Heart left ventricle (tissue), 16 donors: Measurements from ENCODE around the gene SV2B. TPM values are rescaled to one million over a fixed set of nuclear protein-coding genes. Genes with fewer than 3 reads are reported as not detected.

Experiments
- ATAC-seq, 4 donors: fragments of 200-7000 bp; cut with Tn5 transposase; one replicate each; pipeline ENCODE4 v1.9.1; 2020 to 2022; ENCODE audit warnings: moderate library complexity in 4 of 4, mild to moderate bottlenecking in 3 of 4, moderate number of reproducible peaks in 1 of 4
- DNase-seq, 5 donors: peaks; one replicate each; pipeline ENCODE4 v3.0.0-alpha.2; 2020
- H3K27ac ChIP-seq, 12 donors: fragments of 200-600 bp; sonication (generic) in 4 of 12; one replicate each; pipeline versions ENCODE4 v1.5.0 to v1.8.0; 2016 to 2022; ENCODE audit warnings: mild to moderate bottlenecking in 2 of 12
- H3K27me3 ChIP-seq, 9 donors: fragments of 200-600 bp; sonication (generic) in 2 of 9; one replicate each; pipeline versions ENCODE4 v1.5.1 to v1.8.0; 2016 to 2022; ENCODE audit warnings: mild to moderate bottlenecking in 3 of 9
- H3K36me3 ChIP-seq, 9 donors: fragments of 200-600 bp; sonication (generic) in 2 of 9; one replicate each; pipeline versions ENCODE4 v1.5.0 to v1.8.0; 2018 to 2022; ENCODE audit warnings: mild to moderate bottlenecking in 2 of 9
- H3K4me1 ChIP-seq, 12 donors: fragments of 200-600 bp; sonication (generic) in 4 of 12; one replicate each; pipeline versions ENCODE4 v1.5.0 to v1.8.0; 2016 to 2022; ENCODE audit warnings: mild to moderate bottlenecking in 3 of 12
- H3K4me3 ChIP-seq, 12 donors: fragments of 200-600 bp; sonication (generic) in 4 of 12; one replicate each; pipeline versions ENCODE4 v1.5.0 to v1.8.0; 2017 to 2022; ENCODE audit warnings: mild to moderate bottlenecking in 9 of 12, moderate library complexity in 4 of 12
- H3K9me3 ChIP-seq, 12 donors: fragments of 200-600 bp; sonication (generic) in 4 of 12; one replicate each; pipeline versions ENCODE4 v1.5.0 to v1.8.0; 2016 to 2022; ENCODE audit warnings: mild to moderate bottlenecking in 1 of 12
- CTCF ChIP-seq, 12 donors: fragments of 200-600 bp; sonication (generic) in 4 of 12; IDR thresholded peaks; one replicate each; pipeline versions ENCODE4 v1.5.0 to v1.8.0; 2018 to 2022; ENCODE audit warnings: antibody characterized with exemption in 12 of 12, mild to moderate bottlenecking in 5 of 12
- POLR2A ChIP-seq, 2 donors: fragments of 450-650 bp; IDR thresholded peaks; one replicate each; pipeline ENCODE4 v1.6.1; 2017; ENCODE audit warnings: antibody characterized with exemption in 2 of 2, mild to moderate bottlenecking in 2 of 2, moderate library complexity in 2 of 2
- WGBS, 4 donors: extraction: QIAGEN DNeasy Blood & Tissue Kit in 2 of 4; methylation state at CpG; one replicate each; pipeline versions ENCODE4 v1.1.5 to v1.1.7; 2013 to 2018; 5-methylcytosine and 5-hydroxymethylcytosine counted together
- intact Hi-C, 10 donors: fragments of 100-400 bp; cut with DNase I; formaldehyde crosslinking; loops; one replicate each; pipeline versions ENCODE4 v1.11.1 to v1.14.2; 2022
- polyA plus RNA-seq, 2 donors: library from polyadenylated mRNA; stranded (reverse); fragments of 200-250 nt; gene quantifications; one replicate each; pipeline ENCODE4 v1.2.3, GENCODE V29; 2013
- total RNA-seq, 9 donors: library from RNA; depleted of rRNA in 2 of 9; stranded (reverse); fragments of >200 nt in 2 of 9; fragmentation: NEBNext Ultra II Directional in 3 of 9; extraction: Animal tissue kit (Norgen Biotek cat#: 25700) in 3 of 9; gene quantifications; one replicate each; pipeline versions ENCODE4 v1.1.0 to v1.2.4, GENCODE V29; 2016 to 2023
- donor health status: ischemic (EF 13 %, LVEDD 7.1; RV severe dilation, severe dysfunction).
- donor health status: healthy with polysubstance abuse.
- donor health status: DM: no; HTN: yes; CAD: no.
- donor health status: DM: no; HTN: no; CAD: no.
- donor health status: ischemic (EF 25% LVEDD 6.9; RV normal size, moderate dysfunction).
- donor health status: ischemic (EF 25% LVEDD 5.7; RV mildly dilated, moderate dysfunction).
- donor health status: healthy.
- donor health status: DM: yes; HTN: yes; CAD: no.
- donor health status: ischemic (EF 35%, LVEDD 5.7; RV mildly dilated, moderate dysfunction).
- donor health status: nonischemic (EF 11% LVEDD 7.7; RV severe dilation, severe dysfunction).
- donor health status: DM: yes; HTN: yes; CAD: no.
- donor health status: PGD.
- donor health status: ischemic (EF 29% LVEDD 5.4; RV normal size, mild dysfunction).
- donor health status: nonischemic (EF 23%, LVEDD 6.1; RV moderate dilation, normal function).

Gene SV2B
- total and polyA plus RNA-seq, 11 donors: 0.42 to 23.5 (median 1.9) TPM

GRCh38 chr15:91308855-91309254 is 208.8 kb downstream of the SV2B start:
- intact Hi-C loops: loop anchor here in 5 of 10 donors (2.0 to 10.0 kb wide), 6 partner anchors 316 to 1406 kb away; partner anchors contain the start of gene SLCO3A1 (in 2 of the 5)
- 78 to 84% (median 80%) methylated on average over 4 of the region's 4 CpGs for WGBS, 4 donors

GRCh38 chr15:91311986-91312385 is 211.9 kb downstream of the SV2B start:
- Histone ChIP-seq H3K36me3 (no peaks in the 10 kb centered on the region), H3K27me3 (peaks cover 0 to 3% (median 0%) of the 10 kb centered on the region in 9 donors), H3K4me3 (no peak overlapping the region), H3K9me3 (no peaks in the 10 kb centered on the region), H3K4me1 (peaks cover 0 to 13% (median 0%) of the 10 kb centered on the region in 12 donors), H3K27ac (no peak overlapping the region)
- ATAC-seq (no peak), DNase-seq (no peak)
- intact Hi-C loops: no loop called here
- TF ChIP-seq CTCF (IDR thresholded peaks at IDR 0.05): no peak
- TF ChIP-seq POLR2A (IDR thresholded peaks at IDR 0.05): no peak
- WGBS, 4 donors: 59 to 74% (median 62%) methylated on average over 2 of the region's 2 CpGs

More at GRCh38 chr15:91308855-91309254, 208.8 kb downstream of the SV2B start:
- Histone ChIP-seq H3K9me3 (no peaks in the 10 kb centered on the region), H3K27ac (no peak overlapping the region), H3K4me1 (peaks cover 0 to 13% (median 0%) of the 10 kb centered on the region in 12 donors), H3K27me3 (peaks cover 0 to 4% (median 0%) of the 10 kb centered on the region in 9 donors), H3K36me3 (no peaks in the 10 kb centered on the region), H3K4me3 (no peak overlapping the region)
- DNase-seq (no peak), ATAC-seq (no peak)
- TF ChIP-seq POLR2A (IDR thresholded peaks at IDR 0.05) (no peak), CTCF (IDR thresholded peaks at IDR 0.05) (no peak)

GRCh38 chr15:91316126-91316525 is 216.1 kb downstream of the SV2B start:
- Histone ChIP-seq H3K4me3 (no peak overlapping the region), H3K4me1 (peaks cover 0 to 13% (median 0%) of the 10 kb centered on the region in 12 donors), H3K36me3 (no peaks in the 10 kb centered on the region), H3K27ac (no peak overlapping the region), H3K9me3 (no peaks in the 10 kb centered on the region), H3K27me3 (no peaks in the 10 kb centered on the region)
- intact Hi-C loops: no loop called here
- ATAC-seq: no peak
- WGBS, 4 donors: 78 to 87% (median 82%) methylated on average over 7 of the region's 7 CpGs
- no peak for DNase-seq
- TF ChIP-seq POLR2A (IDR thresholded peaks at IDR 0.05) (no peak), CTCF (IDR thresholded peaks at IDR 0.05) (no peak)

- WGBS, 4 donors: 70 to 77% (median 72%) methylated on average over 3 of the region's 3 CpGs
- Histone ChIP-seq H3K9me3 (no peaks in the 10 kb centered on the region), H3K27ac (no peak overlapping the region), H3K27me3 (no peaks in the 10 kb centered on the region), H3K4me3 (no peak overlapping the region), H3K4me1 (no peaks in the 10 kb centered on the region), H3K36me3 (no peaks in the 10 kb centered on the region)
- no peak for DNase-seq
- TF ChIP-seq POLR2A (IDR thresholded peaks at IDR 0.05): no peak
- TF ChIP-seq CTCF (IDR thresholded peaks at IDR 0.05): no peak
- no peak for ATAC-seq
- intact Hi-C loops: no loop called here
Observed at GRCh38 chr15:91318516-91318915, 218.5 kb downstream of the SV2B start.
